ENCODE measurements around the gene SH3D19. TPM values are rescaled to one million over a fixed set of nuclear protein-coding genes. Genes with fewer than 3 reads are reported as not detected.

The SH3D19 gene
- total and polyA plus RNA-seq, 2 of the 4 experiments (the other 2 are of a cell fraction): 14.4 to 27.2 TPM

DNA sequence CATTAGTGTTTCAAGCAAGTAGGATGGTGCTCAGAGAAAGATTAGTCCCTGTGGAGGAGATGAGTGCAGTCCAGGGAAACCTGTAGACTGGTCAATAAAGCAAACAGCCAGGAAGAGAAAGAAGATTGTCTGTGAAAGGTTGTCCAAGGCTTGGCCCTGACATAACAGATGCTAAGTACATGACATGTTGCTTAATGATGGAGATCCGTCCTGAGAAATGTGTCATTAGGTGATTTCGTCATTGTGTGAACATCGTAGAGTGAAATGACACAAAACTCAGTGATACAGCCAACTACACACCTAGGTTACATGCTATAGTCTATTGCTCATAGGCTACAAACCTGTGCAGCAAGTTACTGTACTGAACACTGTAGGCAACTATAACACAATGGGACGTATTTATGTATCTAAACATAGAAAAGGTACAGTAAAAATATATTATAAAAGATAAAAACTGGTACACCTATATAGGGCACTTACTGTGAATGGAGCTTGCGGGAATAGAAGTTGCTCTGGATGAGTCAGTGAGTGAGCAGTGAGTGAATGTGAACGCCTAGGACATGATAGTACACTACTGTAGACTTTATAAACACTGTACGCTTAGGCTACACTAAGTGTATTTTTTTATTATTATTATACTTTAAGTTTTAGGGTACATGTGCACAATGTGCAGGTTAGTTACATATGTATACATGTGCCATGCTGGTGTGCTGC is 57.4 kb downstream of the SH3D19 start:
- no peaks in the 10 kb centered on the region for H3K36me3 ChIP-seq (ENCODE audit: control insufficient read depth, insufficient read depth, low read length)
- dilution Hi-C loops (cut with HindIII; ENCODE audit: low sequenced_read_pairs, unreplicated experiment): no loop called here

More for the DNA sequence above, 57.4 kb downstream of the SH3D19 start:
- H2AK9ac ChIP-seq (replicated peaks; ENCODE audit: low read depth, low read length, poor library complexity): no peak overlapping the region
- H3K56ac ChIP-seq (ENCODE audit: extremely low read depth, insufficient read depth, low read length): no peak overlapping the region
- H2AFZ ChIP-seq (replicated peaks; ENCODE audit: low read length, poor library complexity): no peak overlapping the region
- H2BK20ac ChIP-seq (ENCODE audit: low read depth, low read length): no peak overlapping the region
- no peaks in the 10 kb centered on the region for H3K9me1 ChIP-seq (ENCODE audit: insufficient read depth, low read length)
- H4K20me1 ChIP-seq (ENCODE audit: insufficient read depth, low read length): no peaks in the 10 kb centered on the region
- H4K91ac ChIP-seq (ENCODE audit: insufficient read depth, low read depth, low read length): no peak overlapping the region
- BruUV-seq (replicated peaks): no TSS peak
- H3K27ac ChIP-seq (ENCODE audit: insufficient read depth, low read length): no peak overlapping the region
- H2BK120ac ChIP-seq (ENCODE audit: low read depth, low read length): no peak overlapping the region
- DNase-seq (peak; percentile 41), ATAC-seq (ENCODE audit: low read depth) (no peak)
- no peak overlapping the region for H2AK5ac ChIP-seq (ENCODE audit: low read depth, low read length)
- H3K9ac ChIP-seq (ENCODE audit: low read depth, low read length): no peak overlapping the region
- H3K79me1 ChIP-seq (ENCODE audit: low read depth in 1 of 2, low read length in 2 of 2): no peaks in the 10 kb centered on the region; a peak in 1 of 4 replicates
- CTCF ChIA-PET: interaction anchor here (0.6 to 2.0 kb wide), 2 partner anchors 9 to 240 kb away, joined by 4 to 8 read pairs; partner anchors contain the start of gene PRSS48
- no peak overlapping the region for H3K18ac ChIP-seq (ENCODE audit: low read depth, low read length)
- TF ChIP-seq CEBPB (IDR thresholded peaks at IDR 0.05; ENCODE audit: low read depth, low read length) (0 out of 2 replicates have a peak, but pooled peaks have one; percentile 7), CHD1 (IDR thresholded peaks at IDR 0.05; ENCODE audit: low read depth, low read length) (no peak)
- no peaks in the 10 kb centered on the region for H3K27me3 ChIP-seq (ENCODE audit: control insufficient read depth, insufficient read depth, low read length)
- H2BK15ac ChIP-seq (ENCODE audit: low read depth, low read length): no peak overlapping the region
- H3K9me3 ChIP-seq (ENCODE audit: control insufficient read depth, insufficient read depth, low read length): no peaks in the 10 kb centered on the region
- H3K4me2 ChIP-seq (ENCODE audit: low read depth, low read length): no peak overlapping the region
- in situ Hi-C loops (cut with MboI; ENCODE audit: low sequenced_read_pairs): no loop called here
- H3K23ac ChIP-seq (ENCODE audit: low read depth, low read length): no peak overlapping the region
- no peaks in the 10 kb centered on the region for H3K4me1 ChIP-seq (ENCODE audit: control insufficient read depth, insufficient read depth, low read length)
- intact Hi-C loops (cut with micrococcal nuclease): no loop called here
- H3K4me3 ChIP-seq (ENCODE audit: insufficient read depth, low read depth, low read length): no peak overlapping the region
- no peak overlapping the region for H4K5ac ChIP-seq (ENCODE audit: low read depth, low read length)
- no peak overlapping the region for H2BK5ac ChIP-seq (ENCODE audit: low read depth, low read length, poor library complexity, severe bottlenecking)
- no peak overlapping the region for H4K8ac ChIP-seq (ENCODE audit: low read depth in 2 of 2, low read length in 2 of 2)
- no peak overlapping the region for H3K14ac ChIP-seq (replicated peaks; ENCODE audit: low read depth, low read length)
- H3K4ac ChIP-seq (ENCODE audit: low read depth, low read length): no peak overlapping the region
- POLR2A ChIA-PET (ENCODE audit: unreplicated experiment): no interaction called here
- no CpG with 5 or more reads among the region's 7 CpGs for WGBS, 2 experiments (ENCODE audit: extremely low coverage in 2 of 2, insufficient read length in 1 of 2)
